GM12873 (cell line): ENCODE results near the gene TDRD12.

ENCODE experiments used
- TF ChIP-seq, protein P1 (sequence below): IDR thresholded peaks from 2 replicates; pipeline ENCODE4 v1.5.1; 2012; ENCODE audit warnings: low read depth, mild to moderate bottlenecking, moderate library complexity, low read length, control low read depth; ENCODE audit not compliant: insufficient read depth; ENCODE audit errors: missing control alignments

TDRD12 gene

DNA sequence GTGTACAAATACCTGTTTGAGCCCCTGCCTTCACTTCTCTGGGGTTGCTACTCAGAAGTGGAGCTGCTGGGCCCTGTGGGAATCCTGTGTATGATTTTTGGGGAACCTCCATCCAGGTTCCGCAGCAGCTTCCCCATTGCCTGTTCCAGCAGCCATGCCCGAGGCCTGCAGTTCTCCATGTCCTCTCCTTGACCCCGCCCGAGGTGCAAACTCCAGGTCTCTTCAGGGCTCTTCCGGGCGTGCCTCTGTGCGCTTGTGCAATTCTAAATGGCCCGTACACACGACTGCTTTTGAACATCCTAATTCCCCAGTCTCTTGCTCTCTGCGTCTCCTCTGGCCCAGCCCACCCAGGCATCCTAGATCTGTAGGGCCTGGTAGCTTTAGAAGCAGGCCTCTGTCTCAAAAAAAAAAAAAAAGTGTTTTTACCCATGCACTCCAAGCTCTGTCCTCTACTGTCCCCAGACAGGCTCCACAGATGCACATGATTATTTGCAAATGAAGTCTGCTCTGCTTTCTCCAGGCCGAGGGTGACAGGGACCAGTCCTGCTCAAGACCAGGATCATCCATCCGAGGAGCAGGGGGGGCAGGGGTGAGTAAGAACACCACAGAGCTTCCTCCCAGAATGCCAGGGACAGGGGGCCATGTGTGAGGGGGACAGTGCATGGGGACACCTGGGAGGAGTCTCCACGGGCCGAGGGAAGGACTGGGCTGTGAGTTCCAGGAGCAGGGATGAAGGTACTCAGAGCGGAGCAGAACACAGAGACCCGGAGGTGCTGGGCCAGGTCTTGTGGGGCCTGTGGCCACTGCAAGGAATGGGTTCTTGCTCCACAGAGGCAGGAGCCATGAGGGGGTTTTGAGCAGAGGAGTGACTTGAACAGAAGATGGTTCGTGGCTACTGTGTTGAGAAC lies 98.3 kb downstream of the TDRD12 start:
- TF ChIP-seq, protein P1, sequence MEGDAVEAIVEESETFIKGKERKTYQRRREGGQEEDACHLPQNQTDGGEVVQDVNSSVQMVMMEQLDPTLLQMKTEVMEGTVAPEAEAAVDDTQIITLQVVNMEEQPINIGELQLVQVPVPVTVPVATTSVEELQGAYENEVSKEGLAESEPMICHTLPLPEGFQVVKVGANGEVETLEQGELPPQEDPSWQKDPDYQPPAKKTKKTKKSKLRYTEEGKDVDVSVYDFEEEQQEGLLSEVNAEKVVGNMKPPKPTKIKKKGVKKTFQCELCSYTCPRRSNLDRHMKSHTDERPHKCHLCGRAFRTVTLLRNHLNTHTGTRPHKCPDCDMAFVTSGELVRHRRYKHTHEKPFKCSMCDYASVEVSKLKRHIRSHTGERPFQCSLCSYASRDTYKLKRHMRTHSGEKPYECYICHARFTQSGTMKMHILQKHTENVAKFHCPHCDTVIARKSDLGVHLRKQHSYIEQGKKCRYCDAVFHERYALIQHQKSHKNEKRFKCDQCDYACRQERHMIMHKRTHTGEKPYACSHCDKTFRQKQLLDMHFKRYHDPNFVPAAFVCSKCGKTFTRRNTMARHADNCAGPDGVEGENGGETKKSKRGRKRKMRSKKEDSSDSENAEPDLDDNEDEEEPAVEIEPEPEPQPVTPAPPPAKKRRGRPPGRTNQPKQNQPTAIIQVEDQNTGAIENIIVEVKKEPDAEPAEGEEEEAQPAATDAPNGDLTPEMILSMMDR: no peak

DNA sequence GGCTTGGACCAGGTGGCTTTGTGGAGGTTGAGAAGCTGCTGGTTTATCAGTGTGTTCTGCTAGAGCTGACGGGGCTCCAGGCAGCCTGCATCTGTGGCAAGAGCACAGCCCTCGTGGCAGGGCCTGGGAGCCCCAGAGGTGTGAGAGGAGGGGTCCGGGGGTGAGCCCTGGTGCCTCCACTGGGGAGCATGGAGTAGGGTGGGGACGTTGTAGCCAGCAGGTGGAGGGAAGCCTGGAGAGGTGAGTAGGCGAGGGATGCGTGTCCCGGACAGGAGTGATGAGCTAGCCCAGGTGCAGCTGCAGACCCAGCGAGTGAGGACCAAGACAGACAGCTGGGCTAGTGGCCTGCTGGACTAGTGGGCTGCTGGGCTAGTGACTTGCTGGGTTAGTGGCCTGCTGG lies 99.0 kb downstream of the TDRD12 start:
- TF ChIP-seq, protein P1: no peak

DNA sequence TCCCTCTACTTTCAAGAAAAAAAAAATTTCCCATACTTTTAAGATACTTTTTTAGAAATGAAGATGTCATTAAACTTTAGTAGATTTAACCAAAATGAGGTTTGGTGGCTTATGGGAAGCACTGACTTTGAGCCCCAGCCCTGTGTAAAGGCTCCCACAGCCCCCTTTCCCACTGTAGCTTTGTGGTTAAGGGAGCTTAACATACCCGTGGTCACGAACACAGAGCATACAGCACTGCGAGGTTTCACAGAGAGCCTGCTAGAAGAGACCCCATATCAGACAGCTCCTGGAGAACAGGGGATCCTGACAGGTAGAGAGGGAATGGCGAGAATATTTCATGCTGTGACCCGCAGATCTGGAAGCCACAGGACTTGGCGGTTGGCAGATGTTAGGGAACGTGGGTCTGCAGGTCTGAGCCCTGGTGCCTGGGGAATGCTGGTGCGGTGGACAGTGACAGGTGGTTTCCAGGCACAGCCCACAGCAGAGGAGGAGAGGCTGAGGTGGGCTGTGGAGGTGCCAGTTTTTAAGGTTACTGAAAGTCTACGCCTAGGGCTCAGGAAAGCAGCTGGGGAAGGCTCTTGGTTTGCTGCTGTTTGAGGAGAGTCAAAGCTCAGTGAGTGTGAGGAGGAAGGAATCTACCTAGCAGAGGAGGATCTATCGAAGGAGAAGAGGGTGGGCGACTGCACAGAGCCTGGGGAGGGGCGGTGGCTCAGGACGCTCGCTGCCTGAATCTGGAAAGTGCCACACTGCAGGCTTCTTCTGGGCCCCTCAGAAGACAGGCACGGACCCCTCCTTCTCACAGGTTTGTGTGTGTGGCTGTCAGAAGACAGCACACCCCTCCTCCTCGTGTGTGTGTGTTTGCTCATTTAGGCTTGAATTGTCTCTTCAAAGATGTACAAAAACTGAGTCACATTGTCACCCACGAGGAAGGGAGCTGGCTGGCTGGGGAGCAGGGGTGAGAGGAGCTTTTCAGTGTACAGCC lies 100.1 kb downstream of the TDRD12 start:
- TF ChIP-seq, protein P1: no peak

DNA sequence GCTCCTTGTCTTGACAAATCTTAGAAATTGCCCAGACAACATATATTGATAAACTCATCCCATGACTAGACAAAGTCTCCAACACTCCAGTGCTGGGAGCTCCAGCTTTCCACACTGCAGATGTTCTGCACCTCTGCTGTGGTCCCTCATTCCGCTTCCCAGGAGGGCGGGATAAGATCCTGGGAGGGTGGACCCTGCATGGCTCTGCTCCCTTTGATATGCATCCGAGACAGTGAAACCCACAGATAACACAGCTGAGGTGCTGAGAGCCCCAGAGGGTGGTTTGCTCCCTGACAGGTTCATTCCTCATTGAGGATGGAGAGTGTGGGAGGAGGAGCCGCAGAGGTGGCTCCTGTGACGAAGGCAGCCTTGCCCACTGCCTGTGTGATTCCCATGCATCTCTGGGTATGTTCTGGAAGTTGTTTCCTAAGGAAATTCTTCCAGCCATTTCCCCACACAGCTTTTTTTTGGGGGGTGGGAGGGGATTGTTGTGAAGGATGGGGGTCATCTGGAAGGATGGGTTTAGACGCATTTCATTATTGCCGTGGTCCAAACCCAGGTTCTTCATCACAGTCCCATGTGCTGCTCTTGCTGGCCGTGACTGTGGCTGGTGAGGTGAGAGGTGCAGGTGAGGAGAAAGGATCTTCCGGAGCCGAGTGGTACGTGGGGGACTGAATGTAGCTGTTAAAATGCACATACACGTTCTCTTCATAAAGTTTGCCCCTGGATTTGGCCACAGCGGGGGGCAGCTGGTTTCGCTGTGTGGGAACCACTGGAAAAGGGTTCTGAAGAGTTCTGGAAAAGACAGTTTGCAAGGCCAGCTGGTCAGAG lies 103.6 kb downstream of the TDRD12 start:
- TF ChIP-seq, protein P1: no peak

DNA sequence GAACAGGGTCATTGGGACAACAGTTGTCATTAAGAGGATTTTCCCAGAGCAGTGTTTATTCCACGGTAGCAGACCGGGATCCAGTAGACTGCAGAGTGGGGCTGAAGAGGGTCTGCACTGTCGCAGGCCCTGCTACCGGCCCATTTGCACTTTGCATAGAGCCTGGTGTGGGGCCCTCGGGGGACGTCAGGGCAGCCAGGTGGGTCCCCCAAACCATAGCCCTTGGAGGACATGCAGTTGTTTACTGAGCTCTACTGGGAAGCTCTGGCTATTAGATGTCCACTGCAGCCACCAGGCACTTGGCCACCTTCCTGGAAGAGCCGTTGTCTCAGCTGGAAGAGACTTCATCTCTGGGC lies 104.2 kb downstream of the TDRD12 start:
- TF ChIP-seq, protein P1: no peak

DNA sequence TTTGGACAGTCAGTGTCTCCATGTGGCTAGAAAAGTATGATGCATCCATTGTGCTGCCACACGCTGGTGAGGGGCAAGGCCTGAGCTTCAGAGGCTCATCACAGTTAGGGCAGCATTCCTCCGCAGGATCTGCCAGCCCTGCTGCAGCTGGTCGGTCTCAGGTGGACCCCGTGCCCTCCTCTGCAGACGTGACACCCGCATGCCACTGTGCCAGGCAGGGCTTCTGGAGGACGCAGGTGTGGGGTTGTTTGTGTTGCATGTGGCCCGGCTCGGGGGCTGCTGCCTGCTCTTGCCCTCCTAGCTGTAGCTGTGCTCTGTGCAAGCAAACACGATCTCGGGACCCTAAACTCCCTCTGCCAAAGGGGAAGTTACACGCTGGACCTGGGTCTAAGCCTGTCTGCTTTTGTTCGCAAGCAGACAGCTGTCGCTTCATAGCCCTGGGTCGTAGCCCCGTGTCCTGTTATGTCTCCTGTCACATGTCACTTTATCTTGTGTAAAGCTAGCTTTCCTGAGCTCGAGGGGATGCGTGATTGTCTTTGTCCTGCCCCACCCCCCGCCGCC lies 104.7 kb downstream of the TDRD12 start:
- TF ChIP-seq, protein P1: no peak
